Measurements from ENCODE around the gene RHCG. TPM values are rescaled to one million over a fixed set of nuclear protein-coding genes. Genes with fewer than 3 reads are reported as not detected.

RHCG gene
- total RNA-seq, 1 experiment from 2014 or later, result not detected

Other genes starting within 250 kb of the RHCG start
- 37.3 and 84.1 TPM in 2 replicates for gene POLG, start 161.8 kb downstream of the RHCG start, total RNA-seq (2014; rRNA removed; shearing (Covaris generic); ENCODE audit: low replicate concordance)
- 3.3 and 4.0 TPM in 2 replicates for gene TICRR, start 78.9 kb upstream of the RHCG start, total RNA-seq (2014; rRNA removed; shearing (Covaris generic); ENCODE audit: low replicate concordance)
- 27.4 and 42.1 TPM in 2 replicates for gene KIF7, start 158.9 kb upstream of the RHCG start, total RNA-seq (2014; rRNA removed; shearing (Covaris generic); ENCODE audit: low replicate concordance)
- gene PLIN1, start 182.8 kb upstream of the RHCG start, total RNA-seq (2014; rRNA removed; shearing (Covaris generic); ENCODE audit: low replicate concordance), result 0.13 and 0.17 TPM in 2 replicates
- 18.3 and 18.4 TPM in 2 replicates for gene PEX11A, start 194.2 kb upstream of the RHCG start, total RNA-seq (2014; rRNA removed; shearing (Covaris generic); ENCODE audit: low replicate concordance)
- gene WDR93, start 194.2 kb upstream of the RHCG start, total RNA-seq (2014; rRNA removed; shearing (Covaris generic); ENCODE audit: low replicate concordance), result 0.13 TPM in 1 of 2 replicates, not detected in the other